Cardiac muscle cell (in vitro differentiated cells and primary cell): ENCODE data around the gene AGFG2. TPM values are rescaled to one million over a fixed set of nuclear protein-coding genes. Genes with fewer than 3 reads are reported as not detected.
"Not testable (repeated sequence)": the region's sequence is repeated elsewhere in the genome, so short reads cannot be mapped to it uniquely, and the experiment has no call there.

Experiments used
- DNase-seq, 2 donors: peaks; one replicate each; pipeline versions ENCODE4 v3.0.0 to v3.0.0-alpha.2; 2010 to 2017; ENCODE audit warnings: low read depth in 1 of 2, low spot score in 1 of 2
- H3K27ac ChIP-seq: fragments of 200-600 bp; sonication (generic); 2 replicates; pipeline ENCODE4 v1.5.1; 2016
- H3K27me3 ChIP-seq: fragments of 200-600 bp; sonication (generic); 2 replicates; pipeline ENCODE4 v1.6.0; 2016; ENCODE audit warnings: control low read depth
- H3K36me3 ChIP-seq: fragments of 200-600 bp; sonication (generic); 2 replicates; pipeline ENCODE4 v1.5.1; 2016; ENCODE audit warnings: control low read depth
- H3K4me1 ChIP-seq: fragments of 200-600 bp; sonication (generic); 2 replicates; pipeline ENCODE4 v1.8.1; 2017; ENCODE audit warnings: low read depth, mild to moderate bottlenecking, mixed run types
- H3K4me3 ChIP-seq: fragments of 200-600 bp; sonication (generic); 2 replicates; pipeline ENCODE4 v1.5.1; 2016; ENCODE audit warnings: mild to moderate bottlenecking
- H3K9me3 ChIP-seq: fragments of 200-600 bp; sonication (generic); 2 replicates; pipeline ENCODE4 v1.5.1; 2017; ENCODE audit warnings: low read depth, mild to moderate bottlenecking, control low read depth
- polyA plus RNA-seq: library from polyadenylated mRNA; unstranded; fragments of >200 nt; fragmentation: Nextera tagmentation; extraction: Ambion mirVana; gene quantifications from 2 replicates; pipeline ENCODE4 v1.2.1, GENCODE V29; 2016
- total RNA-seq: library from RNA; depleted of rRNA; stranded (reverse); fragments of >200 nt; gene quantifications from 2 replicates; pipeline ENCODE4 v1.2.3, GENCODE V29; 2016
- TF ChIP-seq, protein P1 (sequence below): IDR thresholded peaks from 2 replicates; pipeline ENCODE4 v1.5.1; 2012; ENCODE audit warnings: low read depth, mild to moderate bottlenecking, low read length

Gene AGFG2
- total and polyA plus RNA-seq, 2 experiments from 2014 or later, result 17.0 to 21.7 TPM

- Histone ChIP-seq H3K36me3 (peaks cover 4% of the 10 kb centered on the region), H3K4me1 (peaks cover 30% of the 10 kb centered on the region), H3K27ac (peak overlapping the region; percentile 83), H3K9me3 (no peaks in the 10 kb centered on the region), H3K4me3 (no peak overlapping the region), H3K27me3 (no peaks in the 10 kb centered on the region)
- DNase-seq, result no peak
- TF ChIP-seq, protein P1, sequence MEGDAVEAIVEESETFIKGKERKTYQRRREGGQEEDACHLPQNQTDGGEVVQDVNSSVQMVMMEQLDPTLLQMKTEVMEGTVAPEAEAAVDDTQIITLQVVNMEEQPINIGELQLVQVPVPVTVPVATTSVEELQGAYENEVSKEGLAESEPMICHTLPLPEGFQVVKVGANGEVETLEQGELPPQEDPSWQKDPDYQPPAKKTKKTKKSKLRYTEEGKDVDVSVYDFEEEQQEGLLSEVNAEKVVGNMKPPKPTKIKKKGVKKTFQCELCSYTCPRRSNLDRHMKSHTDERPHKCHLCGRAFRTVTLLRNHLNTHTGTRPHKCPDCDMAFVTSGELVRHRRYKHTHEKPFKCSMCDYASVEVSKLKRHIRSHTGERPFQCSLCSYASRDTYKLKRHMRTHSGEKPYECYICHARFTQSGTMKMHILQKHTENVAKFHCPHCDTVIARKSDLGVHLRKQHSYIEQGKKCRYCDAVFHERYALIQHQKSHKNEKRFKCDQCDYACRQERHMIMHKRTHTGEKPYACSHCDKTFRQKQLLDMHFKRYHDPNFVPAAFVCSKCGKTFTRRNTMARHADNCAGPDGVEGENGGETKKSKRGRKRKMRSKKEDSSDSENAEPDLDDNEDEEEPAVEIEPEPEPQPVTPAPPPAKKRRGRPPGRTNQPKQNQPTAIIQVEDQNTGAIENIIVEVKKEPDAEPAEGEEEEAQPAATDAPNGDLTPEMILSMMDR, result no peak
Measured at GRCh38 chr7:100546926-100547800, 8.2 kb downstream of the AGFG2 start.

DNA sequence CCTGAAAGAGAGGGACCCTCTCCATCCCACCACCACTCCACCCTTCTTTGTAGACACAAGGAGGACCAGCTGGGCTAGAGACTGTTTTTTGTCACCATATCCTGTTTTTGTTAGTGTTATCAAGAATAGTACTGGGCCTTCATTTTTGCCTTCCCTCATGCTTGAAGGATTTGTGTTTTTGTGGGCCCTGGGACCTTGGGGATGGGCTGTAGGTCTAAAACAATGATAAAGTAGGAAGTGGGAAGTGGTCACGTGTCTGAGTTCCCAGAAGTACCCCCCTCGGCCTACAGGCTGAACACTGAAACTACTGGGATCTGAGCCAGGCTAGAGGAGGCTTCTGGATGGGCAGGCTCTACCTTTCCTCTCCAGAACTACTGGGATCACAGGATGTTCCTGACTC is 8.9 kb downstream of the AGFG2 start:
- no peaks in the 10 kb centered on the region for H3K27me3 ChIP-seq
- peaks cover 8% of the 10 kb centered on the region for H3K36me3 ChIP-seq
- H3K27ac ChIP-seq, result no peak overlapping the region
- H3K4me1 ChIP-seq, result peaks cover 30% of the 10 kb centered on the region
- TF ChIP-seq, protein P1, result peak; percentile 11
- H3K9me3 ChIP-seq, result no peaks in the 10 kb centered on the region
- peak in 1 of 2 donors; percentile 90 for DNase-seq
- no peak overlapping the region for H3K4me3 ChIP-seq

DNA sequence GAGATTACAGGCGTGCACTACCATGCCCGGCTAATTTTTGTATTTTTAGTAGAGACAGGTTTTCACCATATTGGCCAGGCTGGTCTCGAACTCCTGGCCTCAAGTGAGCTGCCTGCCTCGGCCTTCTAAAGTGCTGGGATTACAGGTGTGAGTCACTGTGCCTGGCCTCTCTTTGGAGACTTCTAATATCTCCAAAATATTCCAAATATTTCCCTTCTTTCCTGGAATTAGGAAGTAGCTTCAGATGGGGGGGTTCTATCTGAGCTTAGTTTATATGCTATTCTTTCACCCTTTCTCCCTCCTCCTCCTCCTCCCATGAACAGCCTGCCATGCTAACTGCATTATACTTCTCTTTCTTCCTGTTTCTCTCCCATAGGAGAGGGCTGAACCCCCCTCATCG is 9.4 kb downstream of the AGFG2 start:
- not testable (repeated sequence) for H3K27me3 ChIP-seq, H3K9me3 ChIP-seq, H3K4me3 ChIP-seq, H3K27ac ChIP-seq, H3K36me3 ChIP-seq
- H3K4me1 ChIP-seq, result peaks cover 30% of the 10 kb centered on the region
- DNase-seq, result peak in 1 of 2 donors; percentile 44

- no peak overlapping the region for H3K4me3 ChIP-seq
- no peaks in the 10 kb centered on the region for H3K27me3 ChIP-seq
- H3K9me3 ChIP-seq, result no peaks in the 10 kb centered on the region
- no peak for DNase-seq
- H3K36me3 ChIP-seq, result peaks cover 11% of the 10 kb centered on the region
- no peaks in the 10 kb centered on the region for H3K4me1 ChIP-seq
- TF ChIP-seq, protein P1, result no peak
- no peak overlapping the region for H3K27ac ChIP-seq
Measured at GRCh38 chr7:100552532-100552931, 13.5 kb downstream of the AGFG2 start.

- TF ChIP-seq, protein P1, result no peak
- no peak for DNase-seq
- H3K4me1 ChIP-seq, result no peaks in the 10 kb centered on the region
- peaks cover 16% of the 10 kb centered on the region for H3K36me3 ChIP-seq
- no peak overlapping the region for H3K4me3 ChIP-seq
- no peaks in the 10 kb centered on the region for H3K27me3 ChIP-seq
- no peaks in the 10 kb centered on the region for H3K9me3 ChIP-seq
- no peak overlapping the region for H3K27ac ChIP-seq
Measured at GRCh38 chr7:100553032-100553431, 14.0 kb downstream of the AGFG2 start.

GRCh38 chr7:100555701-100556100 is 16.7 kb downstream of the AGFG2 start:
- Histone ChIP-seq H3K27ac (no peak overlapping the region), H3K27me3 (no peaks in the 10 kb centered on the region), H3K4me1 (no peaks in the 10 kb centered on the region), H3K36me3 (peaks cover 13% of the 10 kb centered on the region), H3K4me3 (no peak overlapping the region), H3K9me3 (no peaks in the 10 kb centered on the region)
- TF ChIP-seq, protein P1, result no peak
- DNase-seq, result no peak
